SK-N-SH (cell line): ENCODE measurements around the gene PRTFDC1. TPM values are rescaled to one million over a fixed set of nuclear protein-coding genes. Genes with fewer than 3 reads are reported as not detected.

Experiments used
- CTCF ChIA-PET: fragments of 300-600, 350-600 bp; formaldehyde crosslinking; extraction: SDS; loops from one replicate; lab custom pipeline; 2021; lab: Yijun Ruan, JAX
- POLR2A ChIA-PET: fragments of 350-600 bp; sonication (Branson Sonifier 250); formaldehyde crosslinking; extraction: SDS; loops from one replicate; lab custom pipeline; 2020; ENCODE audit warnings: antibody characterized with exemption, inconsistent platforms; lab: Yijun Ruan, JAX
- DNase-seq: peaks from one replicate; pipeline ENCODE4 v3.0.0; 2012
- H2AFZ ChIP-seq: fragments of 200-600 bp; sonication (generic); 2 replicates; pipeline ENCODE4 v1.8.1; 2016; ENCODE audit warnings: antibody characterized with exemption, mild to moderate bottlenecking, low read depth
- H3F3A ChIP-seq: fragments of 200-600 bp; sonication (generic); replicated peaks from 2 replicates; pipeline ENCODE3; 2016; ENCODE audit warnings: antibody characterized with exemption, mild to moderate bottlenecking; ENCODE audit not compliant: insufficient read depth
- H3K27ac ChIP-seq, 2 experiments: fragments of 200-500 bp in 1 of 2; fragments of 200-600 bp in 1 of 2; sonication (Bioruptor generic) in 1 of 2; sonication (generic), shearing (Covaris generic) in 1 of 2; 2 replicates each; pipeline versions ENCODE4 v1.5.1 to v1.6.1; 2014 to 2016; ENCODE audit warnings: low read depth in 2 of 2, inconsistent platforms in 1 of 2, low read length in 1 of 2, mild to moderate bottlenecking in 1 of 2, mixed read lengths in 1 of 2
- H3K27me3 ChIP-seq: fragments of 200-600 bp; sonication (generic), shearing (Covaris generic); 2 replicates; pipeline ENCODE4 v1.6.1; 2016; ENCODE audit warnings: mixed run types; ENCODE audit not compliant: insufficient read depth
- H3K36me3 ChIP-seq, 2 experiments: fragments of 200-500 bp in 1 of 2; fragments of 200-600 bp in 1 of 2; sonication (Bioruptor generic) in 1 of 2; sonication (generic) in 1 of 2; replicated peaks in 1 of 2; 2 replicates each; pipeline versions ENCODE3 to v1.5.1; 2014 to 2016; ENCODE audit warnings: low read length in 1 of 2, mild to moderate bottlenecking in 1 of 2; ENCODE audit not compliant: insufficient read depth in 2 of 2, control insufficient read depth in 1 of 2
- H3K4me1 ChIP-seq, 2 experiments: fragments of 200-500 bp in 1 of 2; fragments of 200-600 bp in 1 of 2; sonication (Bioruptor generic) in 1 of 2; sonication (generic), shearing (Covaris generic) in 1 of 2; 2 replicates each; pipeline versions ENCODE4 v1.5.1 to v1.6.1; 2014 to 2016; ENCODE audit warnings: low read depth in 1 of 2, low read length in 1 of 2, mixed run types in 1 of 2; ENCODE audit not compliant: insufficient read depth in 2 of 2, control insufficient read depth in 1 of 2
- H3K4me2 ChIP-seq: fragments of 200-600 bp; sonication (generic), shearing (Covaris generic); 2 replicates; pipeline ENCODE4 v1.6.1; 2017; ENCODE audit warnings: mixed run types
- H3K4me3 ChIP-seq, 2 experiments: fragments of 200-500 bp in 1 of 2; fragments of 200-600 bp in 1 of 2; sonication (Bioruptor generic) in 1 of 2; sonication (generic), shearing (Covaris generic) in 1 of 2; 2 replicates each; pipeline versions ENCODE4 v1.5.1 to v1.8.1; 2014 to 2016; ENCODE audit warnings: low read depth in 2 of 2, inconsistent platforms in 1 of 2, low read length in 1 of 2, mild to moderate bottlenecking in 1 of 2, mixed read lengths in 1 of 2, moderate library complexity in 1 of 2
- H3K79me2 ChIP-seq: fragments of 200-600 bp; sonication (generic); 2 replicates; pipeline ENCODE4 v1.8.1; 2017; ENCODE audit warnings: mild to moderate bottlenecking; ENCODE audit not compliant: insufficient read depth
- H3K9ac ChIP-seq: fragments of 200-600 bp; sonication (generic); 2 replicates; pipeline ENCODE4 v1.6.1; 2017; ENCODE audit warnings: mixed run types
- H3K9me2 ChIP-seq: fragments of 200-600 bp; sonication (generic); 2 replicates; pipeline ENCODE4 v1.6.1; 2017; ENCODE audit warnings: mixed run types
- H3K9me3 ChIP-seq: fragments of 200-600 bp; sonication (generic); 2 replicates; pipeline ENCODE4 v1.6.1; 2017; ENCODE audit warnings: mixed run types, mild to moderate bottlenecking, moderate library complexity
- H4K20me1 ChIP-seq: fragments of 200-600 bp; sonication (generic); 2 replicates; pipeline ENCODE4 v1.6.1; 2017; ENCODE audit warnings: mild to moderate bottlenecking, mixed run types; ENCODE audit not compliant: insufficient read depth
- CHD2 ChIP-seq: fragments of 150-350 bp; IDR thresholded peaks from 2 replicates; pipeline ENCODE4 v1.6.1; 2018; ENCODE audit warnings: low read length; ENCODE audit not compliant: partially characterized antibody
- CTCF ChIP-seq: fragments of 200-600 bp; sonication (generic); IDR thresholded peaks from 2 replicates; pipeline ENCODE4 v1.6.1; 2017; ENCODE audit warnings: antibody characterized with exemption, mild to moderate bottlenecking, moderate library complexity
- ELF1 ChIP-seq: IDR thresholded peaks from 2 replicates; pipeline ENCODE4 v1.4.0; 2012
- EZH2phosphoT487 ChIP-seq: fragments of 200-600 bp; sonication (generic); IDR thresholded peaks from 2 replicates; pipeline ENCODE4 v1.6.1; 2017; ENCODE audit warnings: low read depth, mixed run types, mild to moderate bottlenecking, antibody characterized with exemption, moderate library complexity, borderline replicate concordance
- FOXM1 ChIP-seq: IDR thresholded peaks from 2 replicates; pipeline ENCODE4 v1.4.0; 2012; ENCODE audit warnings: low read depth, mild to moderate bottlenecking
- GATA2 ChIP-seq: sonication (generic); formaldehyde crosslinking; IDR thresholded peaks from 2 replicates; pipeline ENCODE4 v1.5.0; 2020; ENCODE audit warnings: mild to moderate bottlenecking, missing genetic modification reagents
- MEF2A ChIP-seq: IDR thresholded peaks from 2 replicates; pipeline ENCODE4 v1.4.0; 2012; ENCODE audit warnings: low read depth, borderline replicate concordance
- MXI1 ChIP-seq: IDR thresholded peaks from 2 replicates; pipeline ENCODE4 v1.6.1; 2012; ENCODE audit warnings: mild to moderate bottlenecking, low read depth, low read length, improper control_type of control experiment
- NRF1 ChIP-seq: IDR thresholded peaks from 2 replicates; pipeline ENCODE4 v1.6.1; 2012; ENCODE audit warnings: low read depth, mild to moderate bottlenecking, low read length
- PBX3 ChIP-seq: IDR thresholded peaks from 2 replicates; pipeline ENCODE4; 2012
- POLR2AphosphoS5 ChIP-seq: IDR thresholded peaks from 2 replicates; pipeline ENCODE4 v1.6.1; 2012; ENCODE audit warnings: low read depth, low read length
- RCOR1 ChIP-seq: fragments of 150-350 bp; IDR thresholded peaks from 2 replicates; pipeline ENCODE4 v1.6.1; 2017; ENCODE audit warnings: antibody characterized with exemption, low read length
- RFX5 ChIP-seq: IDR thresholded peaks from 2 replicates; pipeline ENCODE4 v1.6.1; 2012; ENCODE audit warnings: mild to moderate bottlenecking, improper control_type of control experiment, low read length
- RXRA ChIP-seq: IDR thresholded peaks from 2 replicates; pipeline ENCODE4 v1.4.0; 2012; ENCODE audit warnings: low read depth, mild to moderate bottlenecking, borderline replicate concordance
- SIN3A ChIP-seq: IDR thresholded peaks from 2 replicates; pipeline ENCODE4 v1.6.1; 2012; ENCODE audit warnings: low read depth, mild to moderate bottlenecking, low read length, moderate library complexity, borderline replicate concordance
- TCF12 ChIP-seq: IDR thresholded peaks from 2 replicates; pipeline ENCODE4 v1.4.0; 2012
- TEAD4 ChIP-seq: IDR thresholded peaks from 2 replicates; pipeline ENCODE4 v1.4.0; 2012; ENCODE audit warnings: mild to moderate bottlenecking, borderline replicate concordance; ENCODE audit not compliant: insufficient read depth
- WGBS: methylation state at CpG from one replicate; pipeline ENCODE4 v1.1.6; 2017; ENCODE audit warnings: low lambda C conversion rate; 5-methylcytosine and 5-hydroxymethylcytosine counted together
- polyA plus RNA-seq, 3 experiments: library from polyadenylated mRNA; depleted of rRNA; stranded (reverse); fragments of >200 nt; gene quantifications; 2 replicates each; pipeline ENCODE4 v1.2.3, GENCODE V29; 2012
- TF ChIP-seq, protein P1 (sequence below): IDR thresholded peaks from 2 replicates; pipeline ENCODE4 v1.4.0; 2012; ENCODE audit warnings: low read depth, borderline replicate concordance
- TF ChIP-seq, protein P2 (sequence below): fragments of 150-350 bp; IDR thresholded peaks from 2 replicates; pipeline ENCODE4 v1.6.1; 2017; ENCODE audit warnings: antibody characterized with exemption, low read length, low read depth, borderline replicate concordance
- TF ChIP-seq, protein P3 (sequence below): fragments of 150-350 bp; IDR thresholded peaks from 2 replicates; pipeline ENCODE4 v1.6.1; 2016; ENCODE audit warnings: mild to moderate bottlenecking, low read depth, low read length

Gene PRTFDC1
- polyA plus RNA-seq, 1 of the 3 experiments (the other 2 are of a cell fraction) = 6.6 TPM

GRCh38 chr10:24966962-24967481 is 14.6 kb upstream of the PRTFDC1 start:
- H3K27me3 ChIP-seq = no peaks in the 10 kb centered on the region
- H3K4me1 ChIP-seq = peaks cover 0 to 8% of the 10 kb centered on the region in 2 experiments; a peak in 1 of 4 replicates
- H3K4me3 ChIP-seq = no peak overlapping the region
- no peaks in the 10 kb centered on the region for H3K9me3 ChIP-seq
- H3F3A ChIP-seq = no peaks in the 10 kb centered on the region
- no peaks in the 10 kb centered on the region for H4K20me1 ChIP-seq
- H3K4me2 ChIP-seq = no peak overlapping the region
- no peaks in the 10 kb centered on the region for H3K36me3 ChIP-seq
- H3K9ac ChIP-seq = no peak overlapping the region
- ChIA-PET POLR2A (no interaction called here), CTCF (no interaction called here)
- H2AFZ ChIP-seq = no peak overlapping the region
- H3K79me2 ChIP-seq = no peaks in the 10 kb centered on the region
- TF ChIP-seq, protein P1, sequence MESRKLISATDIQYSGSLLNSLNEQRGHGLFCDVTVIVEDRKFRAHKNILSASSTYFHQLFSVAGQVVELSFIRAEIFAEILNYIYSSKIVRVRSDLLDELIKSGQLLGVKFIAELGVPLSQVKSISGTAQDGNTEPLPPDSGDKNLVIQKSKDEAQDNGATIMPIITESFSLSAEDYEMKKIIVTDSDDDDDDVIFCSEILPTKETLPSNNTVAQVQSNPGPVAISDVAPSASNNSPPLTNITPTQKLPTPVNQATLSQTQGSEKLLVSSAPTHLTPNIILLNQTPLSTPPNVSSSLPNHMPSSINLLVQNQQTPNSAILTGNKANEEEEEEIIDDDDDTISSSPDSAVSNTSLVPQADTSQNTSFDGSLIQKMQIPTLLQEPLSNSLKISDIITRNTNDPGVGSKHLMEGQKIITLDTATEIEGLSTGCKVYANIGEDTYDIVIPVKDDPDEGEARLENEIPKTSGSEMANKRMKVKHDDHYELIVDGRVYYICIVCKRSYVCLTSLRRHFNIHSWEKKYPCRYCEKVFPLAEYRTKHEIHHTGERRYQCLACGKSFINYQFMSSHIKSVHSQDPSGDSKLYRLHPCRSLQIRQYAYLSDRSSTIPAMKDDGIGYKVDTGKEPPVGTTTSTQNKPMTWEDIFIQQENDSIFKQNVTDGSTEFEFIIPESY = no peak
- TF ChIP-seq ELF1 (no peak), PBX3 (no peak), CHD2 (no peak), MEF2A (no peak), FOXM1 (no peak), RXRA (no peak), TEAD4 (no peak), POLR2AphosphoS5 (no peak), MXI1 (no peak), EZH2phosphoT487 (no peak), NRF1 (no peak), TCF12 (no peak), GATA2 (no peak)
- TF ChIP-seq, protein P2, sequence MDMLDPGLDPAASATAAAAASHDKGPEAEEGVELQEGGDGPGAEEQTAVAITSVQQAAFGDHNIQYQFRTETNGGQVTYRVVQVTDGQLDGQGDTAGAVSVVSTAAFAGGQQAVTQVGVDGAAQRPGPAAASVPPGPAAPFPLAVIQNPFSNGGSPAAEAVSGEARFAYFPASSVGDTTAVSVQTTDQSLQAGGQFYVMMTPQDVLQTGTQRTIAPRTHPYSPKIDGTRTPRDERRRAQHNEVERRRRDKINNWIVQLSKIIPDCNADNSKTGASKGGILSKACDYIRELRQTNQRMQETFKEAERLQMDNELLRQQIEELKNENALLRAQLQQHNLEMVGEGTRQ = no peak
- 78% methylated on average over 5 of the region's 5 CpGs for WGBS
- DNase-seq = no peak
- no peak overlapping the region for H3K27ac ChIP-seq
- H3K9me2 ChIP-seq = no peaks in the 10 kb centered on the region

DNA sequence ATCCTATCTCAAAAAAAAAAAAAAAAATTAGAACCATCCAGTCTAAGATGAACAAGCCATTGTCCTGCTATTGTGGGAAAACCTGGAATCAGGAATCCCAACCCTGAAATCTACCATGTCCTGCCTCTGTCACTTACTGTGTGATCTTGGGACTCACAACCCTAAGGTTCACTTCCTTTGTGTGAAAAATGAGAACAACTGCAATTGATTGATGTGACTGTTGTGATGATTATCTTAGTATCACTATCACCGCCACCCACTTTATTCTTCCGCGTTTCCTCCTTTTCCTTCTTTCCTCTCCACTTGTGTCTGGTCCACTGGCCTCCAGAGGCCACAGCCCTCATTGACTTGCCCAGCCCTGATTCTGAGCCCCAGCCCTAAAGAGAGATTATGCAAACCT is 12.6 kb upstream of the PRTFDC1 start:
- WGBS = 99% methylated on average over 3 of the region's 3 CpGs
- Histone ChIP-seq H3K27me3 (no peaks in the 10 kb centered on the region), H3K4me3 (no peak overlapping the region), H3K9me2 (no peaks in the 10 kb centered on the region), H3K4me2 (no peak overlapping the region), H3K4me1 (peaks cover 0 to 8% of the 10 kb centered on the region in 2 experiments; a peak in 2 of 4 replicates), H3K27ac (no peak overlapping the region), H3K9ac (no peak overlapping the region), H4K20me1 (no peaks in the 10 kb centered on the region), H3K36me3 (no peaks in the 10 kb centered on the region), H3F3A (no peaks in the 10 kb centered on the region), H2AFZ (no peak overlapping the region), H3K79me2 (no peaks in the 10 kb centered on the region), H3K9me3 (no peaks in the 10 kb centered on the region)
- no peak for DNase-seq
- ChIA-PET CTCF (interaction anchor here (1.1 to 1.6 kb wide), 2 partner anchors 10 to 116 kb away, joined by 3 to 4 read pairs; no protein-coding TSS in a partner anchor), POLR2A (no interaction called here)
- TF ChIP-seq RFX5 (no peak), RCOR1 (no peak), TEAD4 (no peak), SIN3A (no peak), PBX3 (no peak), TCF12 (no peak), CTCF (no peak)
- TF ChIP-seq, protein P3, sequence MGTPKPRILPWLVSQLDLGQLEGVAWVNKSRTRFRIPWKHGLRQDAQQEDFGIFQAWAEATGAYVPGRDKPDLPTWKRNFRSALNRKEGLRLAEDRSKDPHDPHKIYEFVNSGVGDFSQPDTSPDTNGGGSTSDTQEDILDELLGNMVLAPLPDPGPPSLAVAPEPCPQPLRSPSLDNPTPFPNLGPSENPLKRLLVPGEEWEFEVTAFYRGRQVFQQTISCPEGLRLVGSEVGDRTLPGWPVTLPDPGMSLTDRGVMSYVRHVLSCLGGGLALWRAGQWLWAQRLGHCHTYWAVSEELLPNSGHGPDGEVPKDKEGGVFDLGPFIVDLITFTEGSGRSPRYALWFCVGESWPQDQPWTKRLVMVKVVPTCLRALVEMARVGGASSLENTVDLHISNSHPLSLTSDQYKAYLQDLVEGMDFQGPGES = no peak
